ENCODE results near the gene WBP1. TPM values are rescaled to one million over a fixed set of nuclear protein-coding genes. Genes with fewer than 3 reads are reported as not detected.

WBP1 gene
- total RNA-seq, 4 donors from 2014 or later: 44.2 to 91.5 (median 47.0) TPM

DNA sequence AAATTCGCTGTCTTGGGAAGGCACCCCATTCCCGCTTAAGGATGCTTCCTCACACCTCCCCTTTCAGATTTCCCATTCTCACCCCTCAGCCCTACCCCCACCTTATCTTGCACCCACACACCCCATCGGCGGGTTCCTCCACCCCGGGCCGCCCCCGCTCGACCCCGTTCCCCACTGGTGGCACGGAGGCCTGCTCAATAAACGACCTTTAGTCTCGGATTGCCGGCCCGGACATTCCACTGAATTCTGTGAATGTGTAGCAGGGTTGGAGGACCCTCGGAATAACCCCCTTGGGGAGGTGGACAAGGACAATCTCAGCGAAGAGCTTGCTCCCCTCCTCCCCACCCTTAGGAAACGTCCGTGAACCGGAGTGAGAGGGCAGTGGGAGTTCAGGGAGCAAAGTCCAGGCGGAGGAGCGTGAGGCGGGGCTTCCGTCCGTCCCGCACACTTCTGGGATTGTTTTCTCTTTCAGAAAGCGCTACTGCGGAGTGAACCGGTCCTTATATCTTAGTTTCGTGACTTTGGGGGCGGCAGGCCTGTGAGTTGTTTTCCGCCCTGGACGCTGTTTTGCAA lies 44.0 kb downstream of the WBP1 start:
- peaks cover 95% of the 10 kb centered on the region for H3K27me3 ChIP-seq
- no peaks in the 10 kb centered on the region for H3K9me3 ChIP-seq
- H3K27ac ChIP-seq: peak overlapping the region in 2 of 4 donors; percentile 65 to 81
- WGBS, 2 donors (ENCODE audit: low coverage in 1 of 2): 33 to 100% methylated on average over 1 to 6 of the region's 32 CpGs
- peaks cover 0 to 22% of the 10 kb centered on the region in 2 donors for H3K36me3 ChIP-seq
- H3K4me1 ChIP-seq: peaks cover 0 to 81% (median 42%) of the 10 kb centered on the region in 3 donors
- no peak for ATAC-seq
- TF ChIP-seq POLR2A (IDR thresholded peaks at IDR 0.05) (no peak), POLR2AphosphoS5 (IDR thresholded peaks at IDR 0.05) (no peak), EP300 (IDR thresholded peaks at IDR 0.05) (no peak)
- TF ChIP-seq, protein P1, sequence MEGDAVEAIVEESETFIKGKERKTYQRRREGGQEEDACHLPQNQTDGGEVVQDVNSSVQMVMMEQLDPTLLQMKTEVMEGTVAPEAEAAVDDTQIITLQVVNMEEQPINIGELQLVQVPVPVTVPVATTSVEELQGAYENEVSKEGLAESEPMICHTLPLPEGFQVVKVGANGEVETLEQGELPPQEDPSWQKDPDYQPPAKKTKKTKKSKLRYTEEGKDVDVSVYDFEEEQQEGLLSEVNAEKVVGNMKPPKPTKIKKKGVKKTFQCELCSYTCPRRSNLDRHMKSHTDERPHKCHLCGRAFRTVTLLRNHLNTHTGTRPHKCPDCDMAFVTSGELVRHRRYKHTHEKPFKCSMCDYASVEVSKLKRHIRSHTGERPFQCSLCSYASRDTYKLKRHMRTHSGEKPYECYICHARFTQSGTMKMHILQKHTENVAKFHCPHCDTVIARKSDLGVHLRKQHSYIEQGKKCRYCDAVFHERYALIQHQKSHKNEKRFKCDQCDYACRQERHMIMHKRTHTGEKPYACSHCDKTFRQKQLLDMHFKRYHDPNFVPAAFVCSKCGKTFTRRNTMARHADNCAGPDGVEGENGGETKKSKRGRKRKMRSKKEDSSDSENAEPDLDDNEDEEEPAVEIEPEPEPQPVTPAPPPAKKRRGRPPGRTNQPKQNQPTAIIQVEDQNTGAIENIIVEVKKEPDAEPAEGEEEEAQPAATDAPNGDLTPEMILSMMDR (IDR thresholded peaks at IDR 0.05): no peak
- H3K4me3 ChIP-seq: peak overlapping the region; percentile 21 to 57

- TF ChIP-seq EP300 (IDR thresholded peaks at IDR 0.05) (no peak), POLR2A (IDR thresholded peaks at IDR 0.05) (peak; percentile 28 to 57), POLR2AphosphoS5 (IDR thresholded peaks at IDR 0.05) (peak; percentile 28)
- TF ChIP-seq, protein P1 (IDR thresholded peaks at IDR 0.05): peak in 1 of 4 experiments; percentile 37
- WGBS, 2 donors (ENCODE audit: low coverage in 1 of 2): no CpG with 5 or more reads among the region's 67 CpGs
- H3K27me3 ChIP-seq: peaks cover 88% of the 10 kb centered on the region
- peak; percentile 63 for ATAC-seq
- peak overlapping the region; percentile 21 to 57 for H3K4me3 ChIP-seq
- H3K36me3 ChIP-seq: peaks cover 0 to 22% of the 10 kb centered on the region in 2 donors
- peak overlapping the region in 3 of 4 donors; percentile 55 to 81 (median 65) for H3K27ac ChIP-seq
- H3K9me3 ChIP-seq: no peaks in the 10 kb centered on the region
- H3K4me1 ChIP-seq: peaks cover 0 to 76% (median 37%) of the 10 kb centered on the region in 3 donors
Measured at GRCh38 chr2:74502720-74503505, 44.7 kb downstream of the WBP1 start.

DNA sequence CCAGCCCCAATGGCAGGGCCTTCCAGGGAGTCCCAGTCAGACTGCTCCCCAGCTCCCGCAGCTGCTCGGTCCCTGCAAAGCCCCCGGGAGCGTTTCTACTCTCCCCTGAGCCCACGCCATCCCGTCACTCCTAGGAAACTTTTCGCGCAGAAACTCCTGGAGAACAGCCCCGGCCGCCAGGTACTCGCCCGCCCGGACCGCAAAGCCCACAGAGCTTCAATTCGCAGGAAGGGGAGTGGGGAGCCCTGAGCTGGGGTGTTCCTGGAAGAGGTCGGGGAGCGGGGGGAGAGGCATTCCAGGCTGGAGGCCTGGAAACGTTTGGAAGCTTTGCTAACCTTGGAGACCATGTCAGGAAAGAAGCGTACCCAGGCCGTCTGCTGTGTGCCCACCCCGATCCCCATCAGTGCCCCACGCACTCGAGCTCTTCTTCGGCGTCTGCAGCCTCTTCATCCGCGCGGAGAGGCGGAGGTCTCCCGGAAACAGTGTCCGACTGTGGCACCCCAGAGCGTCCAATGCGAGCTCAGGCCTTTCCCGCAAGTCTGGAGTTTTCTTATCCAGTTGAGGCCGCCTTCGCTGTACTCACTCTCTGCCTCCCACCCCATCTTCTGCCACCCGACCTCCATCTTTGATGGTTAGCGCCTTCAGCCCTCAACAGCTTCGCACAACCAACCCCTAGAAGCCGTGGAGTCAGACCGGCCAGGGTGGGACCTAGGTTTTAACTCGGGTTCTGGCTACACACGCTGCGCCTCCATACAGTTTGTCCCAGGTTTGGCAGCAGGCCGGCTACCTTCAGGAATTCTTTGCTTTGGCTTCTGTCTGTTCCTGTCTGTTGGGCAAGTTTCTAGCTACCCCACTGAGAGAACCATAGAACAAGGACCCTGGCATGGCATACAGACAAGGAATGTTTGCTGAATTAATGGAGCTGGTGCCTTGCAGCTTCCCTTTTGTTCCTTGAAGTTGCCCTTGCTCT lies 45.6 kb downstream of the WBP1 start:
- H3K4me3 ChIP-seq: peak overlapping the region; percentile 21 to 57
- H3K27me3 ChIP-seq: peaks cover 79% of the 10 kb centered on the region
- peak overlapping the region in 3 of 4 donors; percentile 55 to 81 (median 65) for H3K27ac ChIP-seq
- H3K9me3 ChIP-seq: no peaks in the 10 kb centered on the region
- no peak for TF ChIP-seq POLR2A (IDR thresholded peaks at IDR 0.05)
- no peak for TF ChIP-seq POLR2AphosphoS5 (IDR thresholded peaks at IDR 0.05)
- no peak for TF ChIP-seq EP300 (IDR thresholded peaks at IDR 0.05)
- TF ChIP-seq, protein P1 (IDR thresholded peaks at IDR 0.05): no peak
- peaks cover 0 to 73% (median 28%) of the 10 kb centered on the region in 3 donors for H3K4me1 ChIP-seq
- peaks cover 0 to 22% of the 10 kb centered on the region in 2 donors for H3K36me3 ChIP-seq
- no peak for ATAC-seq
- 67 to 78% methylated on average over 5 to 15 of the region's 45 CpGs for WGBS, 2 donors (ENCODE audit: low coverage in 1 of 2)

DNA sequence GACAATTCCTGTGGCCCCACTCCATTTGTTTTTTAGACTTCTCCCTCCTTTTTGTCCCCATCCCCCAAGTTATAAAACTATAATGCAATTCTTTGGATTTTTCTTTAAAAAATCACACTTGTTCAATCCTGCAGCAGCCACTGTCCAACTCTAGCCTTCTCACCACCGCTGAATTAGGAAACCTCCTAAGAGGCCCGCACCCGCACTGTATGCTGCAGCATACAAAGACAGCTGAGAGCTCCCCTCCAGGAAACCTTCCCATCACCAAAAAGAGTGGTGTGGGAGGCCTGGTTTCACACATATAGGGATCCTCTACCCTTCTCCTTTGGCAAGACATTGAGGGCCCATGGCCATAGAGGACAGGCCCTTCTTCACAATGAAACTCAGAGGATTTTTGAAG lies 46.4 kb downstream of the WBP1 start:
- Histone ChIP-seq H3K27me3 (peaks cover 76% of the 10 kb centered on the region), H3K27ac (no peak overlapping the region), H3K36me3 (peaks cover 0 to 22% of the 10 kb centered on the region in 2 donors), H3K4me3 (no peak overlapping the region), H3K4me1 (peaks cover 0 to 65% (median 20%) of the 10 kb centered on the region in 3 donors), H3K9me3 (no peaks in the 10 kb centered on the region)
- TF ChIP-seq EP300 (IDR thresholded peaks at IDR 0.05) (no peak), POLR2A (IDR thresholded peaks at IDR 0.05) (no peak), POLR2AphosphoS5 (IDR thresholded peaks at IDR 0.05) (no peak)
- TF ChIP-seq, protein P1 (IDR thresholded peaks at IDR 0.05): no peak
- ATAC-seq: no peak
- WGBS, 2 donors (ENCODE audit: low coverage in 1 of 2): 100% methylated on average over 3 of the region's 3 CpGs; no CpG with 5 or more reads in 1 of the 2 donors
